Esophagus squamous epithelium (tissue), 4 donors: Measurements from ENCODE around the gene ISG20.

ENCODE experiments used
- POLR2A ChIP-seq, 4 donors: fragments of 450-650 bp; IDR thresholded peaks; one replicate each; pipeline ENCODE4 v1.6.1; 2017; ENCODE audit warnings: antibody characterized with exemption in 4 of 4, mild to moderate bottlenecking in 4 of 4, moderate library complexity in 3 of 4
- TF ChIP-seq, protein P1 (sequence below), 6 experiments: fragments of 450-650 bp in 4 of 6; fragments of 200-600 bp in 2 of 6; sonication (generic) in 2 of 6; IDR thresholded peaks; one replicate each; pipeline ENCODE4 v1.5.1; 2016 to 2019; ENCODE audit warnings: antibody characterized with exemption in 6 of 6, mild to moderate bottlenecking in 4 of 6, moderate library complexity in 4 of 6

- TF ChIP-seq, protein P1, sequence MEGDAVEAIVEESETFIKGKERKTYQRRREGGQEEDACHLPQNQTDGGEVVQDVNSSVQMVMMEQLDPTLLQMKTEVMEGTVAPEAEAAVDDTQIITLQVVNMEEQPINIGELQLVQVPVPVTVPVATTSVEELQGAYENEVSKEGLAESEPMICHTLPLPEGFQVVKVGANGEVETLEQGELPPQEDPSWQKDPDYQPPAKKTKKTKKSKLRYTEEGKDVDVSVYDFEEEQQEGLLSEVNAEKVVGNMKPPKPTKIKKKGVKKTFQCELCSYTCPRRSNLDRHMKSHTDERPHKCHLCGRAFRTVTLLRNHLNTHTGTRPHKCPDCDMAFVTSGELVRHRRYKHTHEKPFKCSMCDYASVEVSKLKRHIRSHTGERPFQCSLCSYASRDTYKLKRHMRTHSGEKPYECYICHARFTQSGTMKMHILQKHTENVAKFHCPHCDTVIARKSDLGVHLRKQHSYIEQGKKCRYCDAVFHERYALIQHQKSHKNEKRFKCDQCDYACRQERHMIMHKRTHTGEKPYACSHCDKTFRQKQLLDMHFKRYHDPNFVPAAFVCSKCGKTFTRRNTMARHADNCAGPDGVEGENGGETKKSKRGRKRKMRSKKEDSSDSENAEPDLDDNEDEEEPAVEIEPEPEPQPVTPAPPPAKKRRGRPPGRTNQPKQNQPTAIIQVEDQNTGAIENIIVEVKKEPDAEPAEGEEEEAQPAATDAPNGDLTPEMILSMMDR (IDR thresholded peaks at IDR 0.05), result no peak
- TF ChIP-seq POLR2A (IDR thresholded peaks at IDR 0.05), result no peak
These were observed 47.4 kb upstream of the ISG20 start for GRCh38 chr15:88591384-88591783.
